NCI-H128 (cell line): ENCODE results near the gene ENSA.
"Not testable (repeated sequence)": the region's sequence is repeated elsewhere in the genome, so short reads cannot be mapped to it uniquely, and the experiment has no call there.

ENCODE experiments used
- DNase-seq: peaks from one replicate; lab custom pipeline; 2025; ENCODE audit not compliant: unreplicated experiment; lab: John Stamatoyannopoulos, UW

Gene ENSA

DNA sequence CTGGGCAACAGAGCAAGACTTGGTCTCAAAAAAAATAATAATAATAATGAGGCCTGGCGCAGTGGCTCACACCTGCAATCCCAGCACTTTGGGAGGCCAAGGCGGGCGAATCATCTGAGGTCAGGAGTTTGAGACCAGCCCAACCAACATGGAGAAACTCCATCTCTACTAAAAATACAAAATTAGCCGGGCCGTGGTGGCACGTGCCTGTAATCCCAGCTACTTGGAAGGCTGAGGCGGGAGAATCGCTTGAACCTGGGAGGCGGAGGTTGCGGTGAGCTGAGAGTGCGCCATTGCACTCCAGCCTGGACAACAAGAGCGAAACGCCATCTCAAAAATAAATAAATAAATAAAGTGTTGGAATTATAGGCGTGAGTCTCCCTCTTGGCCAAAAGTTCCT, 47.5 kb downstream of the ENSA start:
- DNase-seq = not testable (repeated sequence)

DNA sequence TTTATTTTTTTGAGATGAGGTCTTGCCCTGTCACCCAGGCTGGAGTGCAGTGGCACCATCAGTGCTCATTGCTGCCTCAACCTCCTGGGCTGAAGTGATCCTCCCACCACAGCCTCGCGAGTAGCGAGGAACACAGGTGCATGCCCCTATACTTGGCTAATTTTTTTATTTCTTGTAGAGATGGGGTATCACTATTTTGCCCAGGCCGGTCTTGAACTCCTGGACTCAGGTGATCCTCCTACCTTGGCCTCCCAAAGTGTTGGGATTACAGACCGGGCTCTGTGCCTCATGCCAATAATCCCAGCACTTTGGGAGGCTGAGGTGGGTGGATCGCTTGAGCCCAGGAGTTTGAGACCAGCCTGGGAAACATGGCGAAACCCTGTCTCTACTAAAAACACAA, 48.0 kb downstream of the ENSA start:
- not testable (repeated sequence) for DNase-seq

DNA sequence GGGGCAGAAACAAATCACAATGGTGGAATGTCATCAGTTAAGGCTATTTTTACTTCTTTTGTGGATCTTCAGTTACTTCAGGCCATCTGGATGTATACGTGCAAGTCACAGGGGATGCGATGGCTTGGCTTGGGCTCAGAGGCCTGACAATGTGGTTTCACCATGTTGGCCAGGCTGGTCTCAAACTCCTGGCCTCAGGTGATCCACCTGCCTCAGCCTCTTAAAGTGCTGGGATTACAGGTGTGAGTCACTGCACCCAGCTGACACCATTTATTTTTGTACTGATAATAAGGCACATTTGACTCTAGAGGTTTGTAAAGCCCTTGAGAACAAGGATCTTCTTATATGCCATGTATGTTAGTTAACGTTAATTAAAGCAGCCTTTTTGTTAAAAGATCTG, 48.4 kb downstream of the ENSA start:
- DNase-seq = not testable (repeated sequence)

DNA sequence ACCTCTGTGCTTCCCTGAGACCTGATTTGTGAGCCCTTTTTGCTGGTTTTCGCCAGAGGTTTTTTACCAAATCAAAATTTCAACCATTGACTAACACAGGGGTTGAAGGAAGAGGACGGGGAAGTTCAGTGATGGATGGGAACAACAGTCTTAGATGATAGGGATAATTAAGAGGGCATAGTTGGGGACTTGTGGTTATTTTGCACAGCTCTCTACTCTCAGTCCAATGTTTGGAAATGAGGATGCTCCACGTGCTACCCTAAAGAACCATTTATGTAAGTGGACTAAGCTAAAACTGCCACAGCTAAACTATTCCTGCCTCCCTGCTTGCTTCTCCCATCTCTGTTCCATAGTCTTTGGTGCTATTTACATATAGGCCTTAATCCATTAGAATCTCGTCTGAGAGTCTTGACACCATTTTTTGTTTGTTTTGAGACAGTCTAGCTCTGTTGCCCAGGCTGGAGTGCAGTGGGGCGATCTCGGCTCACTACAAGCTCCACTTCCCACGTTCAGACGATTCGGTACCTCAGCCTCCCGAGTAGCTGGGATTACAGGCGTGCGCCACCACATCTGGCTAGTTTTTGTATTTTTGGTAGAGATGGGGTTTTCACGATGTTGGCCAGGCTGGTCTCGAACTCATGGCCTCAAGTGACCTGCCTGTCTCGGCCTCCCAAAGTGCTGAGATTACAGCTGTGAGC, 49.3 kb downstream of the ENSA start:
- no peak for DNase-seq

DNA sequence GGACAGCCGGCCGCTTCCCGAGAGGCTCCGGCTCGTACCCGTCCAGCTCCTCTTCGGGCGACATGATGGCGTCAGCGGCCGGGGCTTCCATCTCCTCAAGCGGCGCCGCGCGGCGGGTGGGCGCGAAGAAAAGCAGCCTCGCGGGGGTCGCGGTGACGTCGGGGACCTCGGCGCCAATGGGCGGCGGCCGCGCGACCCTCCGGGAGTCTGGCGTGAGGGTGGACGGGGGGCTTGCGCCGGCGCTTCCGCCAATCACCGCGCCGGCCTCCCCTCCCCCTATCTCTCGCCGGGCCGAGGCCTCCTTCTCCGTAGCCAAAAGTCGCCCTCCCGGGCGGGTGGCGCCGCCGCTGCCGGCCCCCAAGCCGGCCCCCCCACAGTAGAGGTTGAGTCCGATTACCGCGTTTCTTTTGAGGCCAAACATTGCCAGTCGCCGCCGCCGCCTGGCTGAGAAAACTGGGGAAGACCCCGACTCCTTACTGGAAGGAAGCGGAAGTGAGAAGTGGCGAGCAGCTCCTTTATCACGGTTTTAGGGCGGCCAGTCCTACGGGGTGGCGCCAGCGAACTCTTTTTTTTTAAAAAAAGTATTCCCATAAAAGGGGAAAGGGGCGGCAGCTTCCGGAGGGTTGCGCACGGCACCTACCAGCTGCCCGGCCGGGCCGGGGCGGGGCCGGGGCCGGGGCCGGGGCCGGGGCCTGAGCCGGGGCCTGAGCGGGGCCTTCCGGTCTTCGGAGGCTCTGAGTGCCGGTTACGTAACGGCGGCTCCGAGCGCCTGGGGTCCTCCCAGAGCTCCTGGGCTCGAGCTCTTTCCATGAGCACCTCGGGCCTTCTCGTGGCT, 50.1 kb downstream of the ENSA start, which contains the start of gene MCL1:
Gene MCL1, minus strand, starts transcription at position 501 of the 835 bp plus-strand sequence. Its CDS starts 80 bp downstream, at position 421.
- DNase-seq = peak; percentile 93

DNA sequence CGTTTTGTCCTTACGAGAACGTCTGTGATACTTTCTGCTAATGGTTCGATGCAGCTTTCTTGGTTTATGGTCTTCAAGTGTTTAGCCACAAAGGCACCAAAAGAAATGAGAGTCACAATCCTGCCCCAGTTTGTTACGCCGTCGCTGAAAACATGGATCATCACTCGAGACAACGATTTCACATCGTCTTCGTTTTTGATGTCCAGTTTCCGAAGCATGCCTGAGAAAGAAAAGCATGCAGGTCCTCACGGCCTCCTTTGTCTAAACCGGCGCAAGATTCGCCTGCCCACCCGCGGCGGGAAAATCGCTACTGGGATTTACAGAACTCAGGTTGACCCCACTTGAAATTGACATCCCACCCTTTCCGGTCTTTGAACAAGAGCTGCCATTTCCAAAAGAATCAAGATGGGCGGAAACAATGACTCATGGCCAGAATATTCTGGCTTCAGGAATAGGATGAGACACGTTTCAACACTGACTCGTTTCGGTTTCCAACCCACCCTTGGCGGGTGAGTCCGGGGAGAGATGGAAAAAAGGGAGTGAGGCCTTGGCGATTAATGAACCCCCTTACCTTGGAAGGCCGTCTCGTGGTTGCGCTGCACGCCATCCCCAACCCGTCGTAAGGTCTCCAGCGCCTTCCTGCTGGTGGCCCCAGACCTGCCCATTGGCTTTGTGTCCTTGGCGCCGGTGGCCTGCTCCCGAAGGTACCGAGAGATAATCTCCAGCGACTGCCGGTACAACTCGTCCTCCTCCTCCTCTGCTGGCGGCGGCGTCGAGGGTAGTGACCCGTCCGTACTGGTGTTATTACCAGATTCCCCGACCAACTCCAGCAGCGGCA, 50.9 kb downstream of the ENSA start:
- DNase-seq = no peak

DNA sequence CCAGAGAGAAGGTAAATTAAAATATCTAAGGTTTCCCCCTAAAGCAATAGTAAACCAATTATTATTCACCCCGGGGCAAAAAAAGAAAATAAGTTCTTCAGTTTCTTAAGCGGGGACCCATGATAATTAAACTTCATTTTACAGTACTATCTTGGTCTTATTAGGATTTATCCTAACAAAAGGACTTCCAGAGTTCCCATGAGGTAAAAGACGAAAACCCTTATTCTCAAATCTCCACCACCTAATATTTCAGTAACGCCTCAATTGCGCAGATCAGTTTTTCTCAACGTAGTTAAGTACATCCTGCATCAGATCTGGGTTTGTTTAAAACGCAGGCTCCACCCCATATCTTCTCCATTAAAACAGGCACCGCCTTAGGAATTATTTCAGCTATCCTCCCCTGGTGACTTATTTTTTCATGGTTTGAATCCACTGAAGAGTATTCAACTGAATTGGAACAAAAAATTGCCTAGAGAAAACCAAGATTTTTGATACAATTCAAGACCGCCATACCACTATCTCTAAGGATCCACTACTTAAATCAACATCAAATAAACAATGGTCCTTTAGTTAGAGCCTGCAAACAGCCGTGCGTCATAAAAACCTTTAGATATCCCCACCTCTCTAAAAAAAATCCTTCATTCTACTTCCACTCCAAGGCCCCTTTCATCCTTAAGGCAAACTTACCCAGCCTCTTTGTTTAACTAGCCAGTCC, 51.7 kb downstream of the ENSA start:
- no peak for DNase-seq

DNA sequence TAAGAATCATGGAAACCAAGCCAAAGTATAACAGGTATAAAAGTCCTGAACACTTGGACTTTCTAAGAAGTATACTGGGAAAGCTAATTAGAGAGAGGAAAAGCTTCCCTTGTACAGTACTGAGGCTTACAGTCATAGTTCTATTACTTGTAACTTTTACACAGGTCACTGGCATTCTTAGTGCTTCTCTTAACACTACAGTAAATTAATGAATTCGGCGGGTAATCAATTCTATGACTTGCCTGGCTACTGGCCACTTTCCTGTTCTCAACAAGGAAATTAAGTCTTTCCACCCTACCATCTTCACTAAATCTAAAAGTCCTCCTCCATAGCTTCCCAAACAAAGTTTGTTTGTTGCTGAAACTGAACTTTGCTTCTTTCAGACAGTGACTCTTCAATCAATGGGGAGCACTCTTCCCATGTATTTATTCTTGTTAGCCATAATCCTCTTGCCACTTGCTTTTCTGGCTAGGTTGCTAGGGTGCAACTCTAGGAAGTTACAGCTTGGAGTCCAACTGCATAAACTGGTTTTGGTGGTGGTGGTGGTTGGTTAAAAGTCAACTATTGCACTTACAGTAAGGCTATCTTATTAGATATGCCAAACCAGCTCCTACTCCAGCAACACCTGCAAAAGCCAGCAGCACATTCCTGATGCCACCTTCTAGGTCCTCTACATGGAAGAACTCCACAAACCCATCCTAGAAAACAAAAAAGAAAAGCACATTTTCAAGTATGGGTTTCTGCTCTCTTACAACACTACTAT, 52.4 kb downstream of the ENSA start:
- DNase-seq = no peak

DNA sequence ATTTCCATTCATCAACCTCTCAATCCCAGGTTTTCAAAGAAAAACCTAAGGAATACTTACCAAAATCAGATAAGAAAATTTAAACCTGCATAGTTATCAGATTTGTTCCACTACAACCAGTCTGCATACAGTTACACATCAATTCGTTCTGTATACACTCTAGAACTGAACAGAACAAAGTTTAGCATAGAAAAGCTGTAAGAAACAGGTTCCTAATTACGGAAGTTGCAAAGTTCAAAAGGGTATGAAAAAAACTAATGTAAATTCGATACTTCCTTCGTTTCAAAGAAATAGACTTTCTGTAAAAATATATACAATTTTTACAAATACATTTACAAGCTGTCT, 53.1 kb downstream of the ENSA start:
- no peak for DNase-seq

DNA sequence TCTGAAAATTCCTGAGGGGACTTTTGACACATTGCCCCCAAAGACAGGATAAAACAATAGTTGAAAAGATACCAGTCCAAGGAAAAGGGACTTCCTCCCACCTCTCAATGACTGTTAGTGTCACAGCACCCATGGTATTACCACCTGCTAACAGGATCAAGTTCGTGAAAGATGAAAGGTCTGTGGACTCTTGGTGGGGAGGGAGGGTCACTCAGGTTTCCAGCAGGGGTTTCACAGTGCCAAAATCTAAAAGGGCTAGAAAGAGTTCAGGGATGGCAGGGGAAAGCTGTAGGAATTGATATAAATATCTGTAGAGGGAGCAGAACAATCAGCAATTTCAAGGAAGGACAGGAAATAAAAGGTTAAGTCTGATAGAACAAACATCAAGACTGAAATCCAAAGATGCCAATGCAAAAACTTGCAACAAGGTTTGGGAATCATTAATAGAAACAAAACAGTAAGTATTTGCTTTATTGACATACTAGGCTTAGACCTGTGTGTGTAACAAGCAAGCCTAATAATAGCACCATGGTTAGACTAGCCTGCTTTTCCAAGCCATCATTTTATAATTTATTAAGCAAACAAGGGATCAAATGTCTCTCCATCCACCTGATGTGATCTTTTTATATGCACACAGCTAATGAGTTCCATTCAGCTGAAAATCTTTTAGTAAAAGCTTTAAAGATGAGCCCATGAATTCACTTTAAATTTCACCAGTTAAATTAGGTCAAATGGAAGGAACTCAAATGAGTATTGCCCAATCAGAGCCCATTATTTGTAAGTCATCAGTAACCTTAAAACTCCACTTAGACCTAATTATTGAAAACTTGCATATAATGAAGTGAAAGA, 53.7 kb downstream of the ENSA start:
- no peak for DNase-seq

DNA sequence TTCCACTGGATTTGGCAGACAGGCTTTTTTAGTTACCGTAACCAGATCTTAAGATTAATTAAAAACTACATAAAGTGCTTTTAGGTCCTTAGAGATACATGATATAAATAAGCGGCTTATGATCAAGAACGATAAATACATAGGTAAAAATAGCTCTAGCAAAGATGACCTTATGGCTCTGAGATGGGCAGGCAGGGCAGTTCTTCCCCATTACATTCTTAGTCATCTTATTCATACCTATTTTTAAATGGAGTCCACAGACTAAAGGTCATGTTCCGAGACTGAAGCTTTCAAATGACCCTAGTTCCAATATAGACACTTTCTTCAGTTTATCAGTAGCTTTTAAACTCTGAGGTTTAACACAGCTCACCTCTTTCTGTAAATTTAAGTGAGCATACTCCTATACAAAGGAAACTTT, 54.3 kb downstream of the ENSA start:
- DNase-seq = no peak

DNA sequence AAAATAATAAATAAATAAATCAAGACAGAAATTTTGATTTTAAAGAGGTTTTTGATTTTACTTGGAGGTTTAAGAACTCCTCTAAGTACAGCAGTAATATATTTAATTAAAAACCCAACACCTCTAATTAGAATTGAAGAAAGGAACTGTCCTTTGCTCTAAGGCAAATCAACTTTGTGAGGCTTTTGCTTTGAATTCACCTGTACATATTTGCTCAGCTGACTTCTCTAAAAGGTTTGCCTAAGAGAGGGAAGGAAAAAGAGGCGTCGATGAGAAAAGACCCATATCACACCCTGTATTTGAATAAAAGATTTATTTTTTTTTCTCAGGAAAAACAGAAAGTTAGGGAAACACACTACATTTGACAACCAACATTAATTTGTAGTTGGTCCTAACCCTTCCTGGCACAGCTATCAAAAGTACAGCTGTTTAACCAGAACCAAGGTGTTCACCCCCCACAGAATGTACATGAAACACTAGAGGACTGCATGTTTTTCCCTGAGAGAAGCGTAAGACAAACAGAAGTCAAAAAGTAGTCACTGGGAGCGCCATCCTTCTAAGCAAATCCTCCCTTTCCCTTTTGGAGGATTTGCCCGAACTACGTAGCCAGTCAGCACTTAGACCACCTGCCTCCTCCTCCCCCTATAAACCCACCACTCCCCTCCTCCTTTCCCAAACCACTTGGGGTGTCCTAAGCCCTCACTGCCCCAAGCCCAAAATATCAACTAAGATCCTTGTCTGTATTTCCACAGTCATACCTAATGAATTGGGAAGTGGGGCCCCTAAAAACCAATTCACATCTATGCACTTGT, 54.9 kb downstream of the ENSA start:
- no peak for DNase-seq

DNA sequence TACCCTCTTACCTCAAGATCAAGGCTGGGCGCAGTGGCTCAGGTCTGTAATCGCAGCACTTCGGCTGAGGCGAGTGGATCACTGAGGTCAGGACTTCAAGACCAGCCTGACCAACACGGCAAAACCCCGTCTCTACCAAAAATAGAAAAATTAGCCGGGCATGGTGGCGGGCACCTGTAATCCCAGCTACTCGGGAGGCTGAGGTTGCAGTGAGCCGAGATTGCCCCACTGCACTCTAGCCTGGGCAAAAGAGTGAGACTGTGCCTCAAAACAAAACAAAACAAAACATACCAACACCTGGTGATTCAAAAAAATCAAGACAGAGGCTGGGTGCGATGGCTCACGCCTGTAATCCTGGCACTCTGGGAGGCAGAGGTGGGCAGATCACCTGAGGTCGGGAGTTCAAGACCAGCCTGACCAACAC, 55.8 kb downstream of the ENSA start:
- not testable (repeated sequence) for DNase-seq

DNA sequence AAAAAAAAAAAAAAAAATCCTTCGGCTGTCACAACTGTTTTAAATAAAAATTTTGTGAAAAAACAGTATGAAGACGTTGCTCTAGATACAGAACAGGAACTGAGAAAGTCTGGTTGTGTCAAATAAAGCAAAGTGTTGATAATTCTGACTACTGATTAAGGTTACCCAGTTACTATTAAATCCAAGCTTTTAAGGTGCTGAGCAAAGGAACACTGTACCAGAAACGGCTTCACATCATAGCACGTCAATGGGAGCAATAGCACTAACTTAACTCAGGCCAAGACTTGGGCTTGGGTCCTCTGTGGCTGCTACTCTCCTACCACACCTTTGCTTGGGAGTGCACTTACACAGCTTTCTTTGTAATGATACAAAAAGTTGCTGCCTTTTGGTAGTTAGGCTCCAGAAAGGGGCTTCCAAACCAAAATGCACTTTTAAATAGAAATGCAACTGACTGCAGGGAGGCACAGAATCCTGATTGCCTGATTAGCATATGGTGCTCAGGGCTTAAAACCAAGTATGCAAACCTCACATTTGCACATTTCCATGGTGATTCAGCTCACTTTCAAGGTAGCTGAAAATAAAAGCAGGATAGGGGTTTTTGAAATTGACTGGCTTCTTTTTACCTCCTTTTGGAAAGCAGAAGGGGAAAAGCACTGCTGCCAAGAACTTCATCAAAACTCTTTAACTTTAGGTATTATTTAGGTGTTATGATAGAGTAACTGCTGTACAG, 56.3 kb downstream of the ENSA start:
- DNase-seq = no peak
